GM19351 (cell line): ENCODE data around the gene COL13A1.

ENCODE experiments used
- ATAC-seq: cut with Tn5 transposase; IDR thresholded peaks from one replicate; pipeline ENCODE4 v1.9.1; 2021; ENCODE audit warnings: mild to moderate bottlenecking, moderate library complexity; ENCODE audit not compliant: unreplicated experiment

COL13A1 gene

DNA sequence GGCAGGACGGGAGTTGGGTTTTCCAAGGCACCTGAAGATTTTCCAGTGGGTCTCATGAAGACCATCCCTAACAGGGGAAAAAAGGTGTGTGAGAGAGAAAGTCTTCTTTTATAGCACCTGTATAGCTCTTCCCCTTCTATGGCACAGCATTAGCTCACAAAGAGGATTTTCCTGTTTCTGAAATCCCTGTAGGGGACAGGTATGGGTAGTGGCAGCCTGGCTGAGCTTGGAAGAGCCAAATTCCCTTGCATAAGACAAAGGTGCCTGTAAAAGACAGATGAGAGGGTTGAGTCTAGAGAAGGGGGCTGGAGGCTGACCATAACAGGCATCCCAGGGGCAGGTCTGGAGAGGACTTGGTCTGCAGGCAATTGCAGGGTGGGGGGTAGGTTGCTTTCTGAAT, 63.7 kb downstream of the COL13A1 start:
- no peak for ATAC-seq

DNA sequence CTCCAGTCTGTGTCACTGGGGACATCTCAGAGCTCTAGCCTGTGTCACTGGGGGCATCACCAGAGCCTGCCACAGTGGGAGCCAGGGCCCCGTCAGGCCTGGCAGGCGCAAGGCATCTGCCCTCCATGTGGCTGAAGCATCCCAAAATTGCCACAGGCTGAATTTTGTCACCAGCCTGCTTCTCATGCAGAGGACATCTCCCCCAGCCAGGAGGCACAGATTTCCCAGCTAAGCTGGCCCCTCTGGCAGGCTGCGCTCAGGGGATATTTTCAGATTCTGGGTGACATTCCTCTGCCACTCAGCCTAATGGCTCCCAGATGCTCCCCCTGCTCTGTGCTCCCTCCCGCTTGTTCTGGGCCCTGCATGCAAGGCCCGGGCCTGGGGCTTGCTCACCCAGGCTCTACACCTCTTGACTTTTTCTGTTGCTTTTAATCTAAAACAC, 64.6 kb downstream of the COL13A1 start:
- ATAC-seq, result no peak

GRCh38 chr10:69866688-69867461, 65.2 kb downstream of the COL13A1 start:
- no peak for ATAC-seq

DNA sequence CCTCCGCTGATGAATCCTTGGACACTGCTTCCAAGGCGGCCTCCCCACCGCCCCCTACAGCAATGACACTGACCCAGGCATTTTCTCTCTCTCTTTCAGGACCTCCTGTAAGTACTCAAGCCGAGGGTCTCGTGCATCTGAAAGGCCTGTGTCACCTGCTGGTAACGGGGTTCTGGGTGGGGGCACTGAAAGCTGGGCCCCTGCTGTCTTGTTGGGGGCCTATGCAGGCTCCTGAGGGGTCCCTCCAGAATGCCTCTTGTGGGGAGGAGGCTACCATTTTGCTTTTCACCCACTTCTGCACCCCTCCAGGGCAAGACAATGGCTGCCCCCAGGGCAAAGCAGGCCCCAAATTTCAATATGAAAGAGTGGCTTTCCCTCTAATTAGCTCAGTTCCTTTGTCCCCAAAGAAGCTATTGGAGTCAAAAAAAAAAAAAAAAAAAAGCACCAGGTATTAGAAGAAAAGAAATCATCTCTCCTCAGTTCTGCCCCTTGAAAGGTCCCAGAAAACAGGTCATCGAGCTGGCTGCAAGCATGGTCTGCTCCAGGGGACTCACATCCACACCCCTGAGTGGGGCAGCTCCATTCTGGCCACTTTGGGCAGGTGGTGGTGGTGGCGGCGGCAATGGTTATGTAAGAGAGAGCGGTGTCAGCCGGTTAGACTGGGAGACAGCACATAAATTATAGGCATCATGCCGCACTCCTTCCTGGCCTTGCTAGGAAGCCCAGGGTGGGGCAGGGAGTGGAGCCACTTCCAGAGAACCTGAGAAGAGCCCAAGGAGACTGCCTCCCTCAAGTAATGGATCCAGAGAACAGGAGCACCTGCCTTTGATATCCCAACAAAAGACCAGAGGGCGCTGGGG, 66.2 kb downstream of the COL13A1 start:
- ATAC-seq, result no peak

GRCh38 chr10:69868821-69869220, 67.1 kb downstream of the COL13A1 start:
- ATAC-seq, result no peak

- no peak for ATAC-seq
These were observed 67.7 kb downstream of the COL13A1 start for GRCh38 chr10:69869291-69869961.

DNA sequence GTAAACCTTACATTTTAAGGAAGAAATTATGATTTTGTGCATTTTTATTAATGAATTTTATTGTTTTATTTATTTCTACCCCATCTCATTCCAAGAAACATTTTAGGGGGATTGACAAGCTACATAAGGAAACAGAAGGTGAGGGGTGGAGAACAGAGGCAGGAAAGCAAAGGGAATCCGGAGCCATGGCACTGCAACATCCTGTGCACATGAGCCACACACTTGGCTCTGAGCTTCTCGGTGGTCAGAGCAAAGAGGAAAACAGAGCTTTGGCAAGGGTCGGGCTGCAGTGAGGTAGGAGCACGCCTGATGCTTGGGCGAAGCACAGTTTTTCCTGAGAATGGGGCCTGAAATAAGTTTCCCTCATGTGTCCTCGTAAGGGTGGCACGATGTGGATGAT, 68.9 kb downstream of the COL13A1 start:
- ATAC-seq, result no peak

GRCh38 chr10:69871074-69871473, 69.4 kb downstream of the COL13A1 start:
- no peak for ATAC-seq

DNA sequence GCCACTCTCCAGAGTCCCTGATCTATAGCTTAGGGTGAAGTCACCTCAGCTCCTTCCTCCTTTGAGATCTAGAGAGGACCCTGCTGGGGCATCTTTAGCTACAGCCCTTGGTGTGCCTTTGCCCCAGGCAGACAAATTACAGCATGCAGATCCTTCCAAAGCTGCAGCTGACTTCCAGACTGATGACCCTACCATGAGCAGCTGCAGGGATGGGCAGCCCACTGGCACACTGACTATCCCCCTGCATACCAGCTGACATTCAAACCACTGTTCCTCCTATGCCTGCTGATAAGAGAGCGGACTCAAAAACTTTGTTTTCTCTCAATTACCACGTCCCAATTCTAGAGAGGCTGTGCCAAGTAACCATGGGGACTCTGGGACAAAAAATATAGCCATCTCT, 70.6 kb downstream of the COL13A1 start:
- no peak for ATAC-seq

DNA sequence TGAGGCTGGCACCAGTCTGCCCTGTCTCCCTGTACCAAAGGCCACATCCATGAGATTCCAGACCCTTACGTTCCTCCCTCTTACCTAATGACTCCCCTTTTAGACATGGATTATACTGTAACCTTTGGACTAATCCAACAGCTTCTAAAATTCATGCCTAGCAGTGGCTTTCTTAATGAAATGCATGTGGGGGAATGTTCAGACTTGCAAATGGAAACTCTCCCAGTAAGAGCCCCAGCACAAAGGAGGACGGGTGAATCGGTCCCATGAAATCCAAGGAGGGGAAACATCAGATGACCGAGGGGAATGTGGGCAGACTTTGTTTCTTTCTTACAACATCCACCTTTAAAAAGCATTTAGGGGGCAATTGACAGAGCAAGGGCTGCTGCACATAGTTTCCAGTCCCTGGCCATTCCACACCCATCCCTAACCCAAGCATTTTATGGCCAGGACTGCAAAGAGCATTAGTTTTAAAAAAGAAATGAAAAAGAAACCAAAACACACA, 71.5 kb downstream of the COL13A1 start:
- no peak for ATAC-seq

DNA sequence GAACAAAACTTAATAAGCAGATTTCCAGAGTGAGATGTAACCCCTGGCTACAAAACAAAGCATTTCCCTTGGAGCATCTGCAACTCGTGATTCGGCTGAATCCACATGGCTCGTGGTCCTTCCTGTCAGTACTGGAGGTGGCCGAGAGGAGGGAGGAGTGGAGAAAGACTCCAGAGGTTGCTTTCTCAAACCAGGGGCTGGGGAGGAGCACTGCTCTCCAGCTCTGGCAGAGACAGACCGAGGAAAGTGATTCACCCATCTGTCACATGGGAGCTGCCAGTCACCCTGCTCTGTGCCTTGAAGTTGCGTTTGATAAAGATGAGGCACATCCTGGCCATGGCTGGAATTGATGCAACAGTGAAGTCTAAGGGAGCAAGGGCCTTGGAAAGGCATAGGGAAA, 72.7 kb downstream of the COL13A1 start:
- ATAC-seq, result no peak

DNA sequence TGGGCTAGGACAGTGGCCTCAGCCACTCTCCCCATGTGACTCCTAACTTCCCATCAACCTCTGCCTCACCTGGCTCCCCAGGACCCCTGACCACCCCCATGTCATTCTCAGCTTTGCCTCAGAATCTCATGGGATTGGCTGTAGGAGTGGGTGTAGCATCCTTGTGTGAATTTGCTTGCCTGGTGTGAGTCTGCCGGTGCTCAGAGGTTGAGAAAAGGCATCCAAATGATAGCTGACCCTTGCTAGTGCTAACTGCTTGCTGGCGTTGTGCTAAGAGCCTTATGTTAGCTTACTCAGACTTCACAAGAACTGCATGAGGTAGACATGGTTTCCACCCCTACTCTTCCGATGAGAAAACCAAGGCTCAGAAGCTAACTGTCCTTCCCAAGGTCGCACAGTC, 74.2 kb downstream of the COL13A1 start:
- ATAC-seq, result no peak

GRCh38 chr10:69876286-69876685, 74.6 kb downstream of the COL13A1 start:
- ATAC-seq, result no peak

- ATAC-seq, result no peak
These were observed 75.2 kb downstream of the COL13A1 start for GRCh38 chr10:69876931-69877330.

DNA sequence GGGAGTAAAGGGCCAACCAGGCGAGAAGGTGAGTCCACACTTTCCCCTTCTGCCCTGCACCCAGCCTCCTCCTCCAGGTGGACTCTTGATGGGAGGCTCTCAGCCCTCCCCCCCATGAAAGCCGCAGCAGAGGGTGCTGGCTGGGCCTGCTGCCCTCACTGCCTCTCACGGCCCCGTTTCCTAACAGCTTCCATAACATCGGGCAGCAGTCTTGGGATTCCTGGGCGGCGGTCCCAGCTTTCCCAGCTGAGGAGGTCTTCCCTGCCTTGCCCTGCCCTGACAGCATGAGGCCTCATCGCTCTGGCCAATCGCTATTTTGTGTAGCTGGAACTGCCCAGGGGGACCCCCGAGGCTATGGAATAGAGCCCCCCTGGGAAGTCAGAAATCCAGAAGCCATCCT, 76.3 kb downstream of the COL13A1 start:
- ATAC-seq, result no peak

- no peak for ATAC-seq
These were observed 77.2 kb downstream of the COL13A1 start for GRCh38 chr10:69878951-69879350.

- ATAC-seq, result no peak
These were observed 78.0 kb downstream of the COL13A1 start for GRCh38 chr10:69879634-69880257.

- no peak for ATAC-seq
These were observed 78.8 kb downstream of the COL13A1 start for GRCh38 chr10:69880301-69881081.

DNA sequence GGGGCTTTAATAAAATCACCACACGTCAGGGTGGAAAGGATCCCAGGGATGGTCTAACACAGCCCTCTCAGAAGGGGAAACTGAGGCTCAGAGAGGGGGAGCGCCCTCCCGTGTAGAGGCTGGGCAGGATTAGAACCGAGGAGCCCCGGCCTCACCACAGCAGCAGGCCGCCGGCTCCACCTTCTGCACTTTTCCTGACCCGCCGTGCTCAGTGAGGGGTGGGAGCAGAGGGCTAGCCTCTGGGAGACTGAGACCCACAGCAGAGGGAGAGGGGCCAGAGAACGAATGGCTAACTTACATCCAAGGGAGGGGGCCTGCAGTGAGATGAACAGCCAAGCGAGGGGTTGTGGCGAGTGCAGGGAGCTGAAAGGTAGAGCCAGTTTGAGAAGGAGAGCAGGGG, 79.5 kb downstream of the COL13A1 start:
- no peak for ATAC-seq
